Activated T-helper 1 cell treated with anti-CD3 and anti-CD28 coated beads, Interleukin-2, amount 50 U/mL, for 16 hours (primary cell): ENCODE measurements around the gene PPP1CC.
"Not testable (repeated sequence)": the region's sequence is repeated elsewhere in the genome, so short reads cannot be mapped to it uniquely, and the experiment has no call there.

ENCODE experiments used
- DNase-seq, 2 donors: peaks; one replicate each; pipeline ENCODE4 v3.0.0-alpha.2; 2020; ENCODE audit warnings: low read depth in 1 of 2, low spot score in 1 of 2

The PPP1CC gene

GRCh38 chr12:110726708-110727369 is 15.9 kb downstream of the PPP1CC start:
- DNase-seq = no peak

- no peak for DNase-seq
Observed at GRCh38 chr12:110726028-110726427, 16.7 kb downstream of the PPP1CC start.

GRCh38 chr12:110725267-110725666 is 17.4 kb downstream of the PPP1CC start:
- no peak for DNase-seq

- DNase-seq = not testable (repeated sequence)
Observed at GRCh38 chr12:110722892-110723291, 19.8 kb downstream of the PPP1CC start.

- DNase-seq = no peak
Observed at GRCh38 chr12:110721570-110721969, 21.1 kb downstream of the PPP1CC start.

GRCh38 chr12:110720516-110720915 is 22.2 kb downstream of the PPP1CC start:
- no peak for DNase-seq

GRCh38 chr12:110718222-110718908 is 24.3 kb downstream of the PPP1CC start:
- no peak for DNase-seq

GRCh38 chr12:110717037-110717436 is 25.7 kb downstream of the PPP1CC start:
- DNase-seq = no peak

GRCh38 chr12:110708917-110709316 is 33.8 kb downstream of the PPP1CC start:
- no peak for DNase-seq

GRCh38 chr12:110705309-110705708 is 37.4 kb downstream of the PPP1CC start:
- no peak for DNase-seq

- DNase-seq = no peak
Observed at GRCh38 chr12:110704750-110705149, 37.9 kb downstream of the PPP1CC start.

- DNase-seq = no peak
Observed at GRCh38 chr12:110704231-110704630, 38.5 kb downstream of the PPP1CC start.

- no peak for DNase-seq
Observed at GRCh38 chr12:110702081-110702480, 40.6 kb downstream of the PPP1CC start.

GRCh38 chr12:110699591-110700445 is 42.9 kb downstream of the PPP1CC start:
- no peak for DNase-seq

GRCh38 chr12:110698171-110698902 is 44.4 kb downstream of the PPP1CC start:
- DNase-seq = peak; percentile 50 to 51

GRCh38 chr12:110697236-110697635 is 45.5 kb downstream of the PPP1CC start:
- no peak for DNase-seq

GRCh38 chr12:110696283-110696682 is 46.4 kb downstream of the PPP1CC start:
- DNase-seq = no peak

GRCh38 chr12:110694330-110694901 is 48.3 kb downstream of the PPP1CC start:
- DNase-seq = no peak

- no peak for DNase-seq
Observed at GRCh38 chr12:110693731-110694130, 49.0 kb downstream of the PPP1CC start.

- no peak for DNase-seq
Observed at GRCh38 chr12:110690127-110690430, 52.6 kb downstream of the PPP1CC start.
